B cell (primary cell): Measurements from ENCODE around the gene PCDH9. TPM values are rescaled to one million over a fixed set of nuclear protein-coding genes. Genes with fewer than 3 reads are reported as not detected.

ENCODE experiments used
- ATAC-seq: fragments of 200-7000 bp; cut with Tn5 transposase; one replicate; pipeline ENCODE4 v1.10.0; 2021; ENCODE audit warnings: low read depth, mild to moderate bottlenecking, moderate number of reproducible peaks, moderate library complexity
- CTCF ChIA-PET: fragments of 350-600 bp; sonication (Branson Sonifier 250); formaldehyde crosslinking; loops from one replicate; lab custom pipeline; 2021; ENCODE audit warnings: antibody characterized with exemption, inconsistent platforms; lab: Charles Lee
- POLR2A ChIA-PET: fragments of 350-600 bp; sonication (Branson Sonifier 250); formaldehyde crosslinking; loops from one replicate; lab custom pipeline; 2021; ENCODE audit warnings: antibody characterized with exemption; lab: Charles Lee
- DNase-seq: peaks from one replicate; pipeline ENCODE4 v3.0.0; 2013
- H2AFZ ChIP-seq: 2 replicates; pipeline ENCODE4 v1.6.1; 2012; ENCODE audit warnings: mild to moderate bottlenecking, low read depth, low read length; ENCODE audit not compliant: insufficient read depth, poor library complexity, severe bottlenecking
- H3K27ac ChIP-seq, 2 donors: 1 replicate in 1 of 2; 2 replicates in 1 of 2; pipeline ENCODE4 v1.5.1; 2012 to 2013; ENCODE audit warnings: low read length in 2 of 2, mild to moderate bottlenecking in 2 of 2, moderate library complexity in 1 of 2
- H3K27me3 ChIP-seq, 4 experiments: fragments of 200-600 bp in 1 of 4; sonication (generic) in 1 of 4; replicated peaks in 1 of 4; 1 replicate in 2 of 4; 2 replicates in 2 of 4; pipeline versions ENCODE4 v1.6.1 to v1.7.0; 2013 to 2016; ENCODE audit warnings: low read length in 3 of 4, mild to moderate bottlenecking in 2 of 4, mixed read lengths in 1 of 4, moderate library complexity in 1 of 4; ENCODE audit not compliant: insufficient read depth in 4 of 4, control insufficient read depth in 3 of 4; ENCODE audit errors: control extremely low read depth in 1 of 4
- H3K36me3 ChIP-seq, 2 experiments: replicated peaks in 1 of 2; 1 replicate in 1 of 2; 2 replicates in 1 of 2; pipeline versions ENCODE4 v1.6.1 to v1.7.1; 2013; ENCODE audit warnings: low read length in 1 of 2; ENCODE audit not compliant: insufficient read depth in 2 of 2, control insufficient read depth in 1 of 2; ENCODE audit errors: control extremely low read depth in 1 of 2, extremely low read depth in 1 of 2
- H3K4me1 ChIP-seq, 2 donors: fragments of 200-600 bp in 1 of 2; sonication (generic) in 1 of 2; 1 replicate in 1 of 2; 2 replicates in 1 of 2; pipeline versions ENCODE4 v1.5.1 to v1.6.1; 2013 to 2017; ENCODE audit warnings: low read length in 2 of 2; ENCODE audit not compliant: control insufficient read depth in 2 of 2, insufficient read depth in 2 of 2
- H3K4me2 ChIP-seq: replicated peaks from 2 replicates; pipeline ENCODE3; 2012; ENCODE audit warnings: mild to moderate bottlenecking, low read depth, low read length; ENCODE audit not compliant: poor library complexity, severe bottlenecking
- H3K4me3 ChIP-seq, 5 experiments: fragments of 200-600 bp in 1 of 5; sonication (generic) in 1 of 5; 1 replicate in 3 of 5; 2 replicates in 2 of 5; pipeline versions ENCODE4 v1.5.1 to v1.7.0; 2011 to 2016; ENCODE audit warnings: low read length in 4 of 5, mild to moderate bottlenecking in 4 of 5, low read depth in 2 of 5, control low read depth in 1 of 5, moderate library complexity in 1 of 5; ENCODE audit not compliant: insufficient read depth in 1 of 5; ENCODE audit errors: control extremely low read depth in 1 of 5, extremely low read depth in 1 of 5
- H3K79me2 ChIP-seq: fragments of 200-600 bp; sonication (generic); one replicate; pipeline ENCODE4 v1.6.0; 2016; ENCODE audit warnings: low read length; ENCODE audit not compliant: control insufficient read depth, insufficient read depth
- H3K9ac ChIP-seq: fragments of 200-600 bp; sonication (generic); 2 replicates; pipeline ENCODE4 v1.6.1; 2017; ENCODE audit warnings: mild to moderate bottlenecking, low read length, moderate library complexity
- H3K9me3 ChIP-seq, 3 donors: one replicate each; pipeline versions ENCODE4 v1.6.1 to v1.7.1; 2013; ENCODE audit warnings: low read length in 2 of 3; ENCODE audit not compliant: control insufficient read depth in 2 of 3, insufficient read depth in 1 of 3; ENCODE audit errors: control extremely low read depth in 1 of 3
- H4K20me1 ChIP-seq: 2 replicates; pipeline ENCODE4 v1.6.0; 2012; ENCODE audit warnings: mild to moderate bottlenecking, low read length; ENCODE audit not compliant: insufficient read depth, control insufficient read depth, poor library complexity, severe bottlenecking
- H3K27ac Mint-ChIP-seq: one replicate; pipeline ENCODE4 v1.8.0; 2021; ENCODE audit warnings: mixed read lengths
- H3K27me3 Mint-ChIP-seq: one replicate; pipeline ENCODE4 v1.8.0; 2021; ENCODE audit warnings: mixed read lengths
- H3K4me1 Mint-ChIP-seq: one replicate; pipeline ENCODE4 v1.8.0; 2021; ENCODE audit warnings: mixed read lengths
- H3K4me3 Mint-ChIP-seq: one replicate; pipeline ENCODE4 v1.8.0; 2021; ENCODE audit warnings: mixed read lengths
- H3K9me3 Mint-ChIP-seq: one replicate; pipeline ENCODE4 v1.8.0; 2022; ENCODE audit warnings: mixed read lengths; ENCODE audit not compliant: insufficient read depth
- EZH2 ChIP-seq: IDR thresholded peaks from 2 replicates; pipeline ENCODE4 v1.6.1; 2012; ENCODE audit warnings: borderline replicate concordance, low read depth, mild to moderate bottlenecking, moderate library complexity, low read length; ENCODE audit not compliant: insufficient read depth, poor library complexity, severe bottlenecking
- WGBS: methylation state at CpG from one replicate; pipeline ENCODE4 v1.1.5; 2013; ENCODE audit warnings: missing lambda C conversion rate; ENCODE audit not compliant: insufficient coverage; 5-methylcytosine and 5-hydroxymethylcytosine counted together
- intact Hi-C: fragments of 100-400 bp; cut with micrococcal nuclease; formaldehyde crosslinking; loops from one replicate; pipeline ENCODE4 v1.10.0; 2022
- polyA plus RNA-seq: library from polyadenylated mRNA; depleted of rRNA; stranded (reverse); fragments of >200 nt; gene quantifications from 2 replicates; pipeline ENCODE4 v1.2.3, GENCODE V29; 2012
- total RNA-seq, 2 donors: library from RNA; stranded (reverse); fragments of 120-200 nt in 1 of 2; gene quantifications; 1 replicate in 1 of 2; 2 replicates in 1 of 2; pipeline versions ENCODE4 v1.2.3 to v1.2.4, GENCODE V29; 2013 to 2022
- TF ChIP-seq, protein P1 (sequence below): fragments of 200-600 bp; IDR thresholded peaks from one replicate; pipeline ENCODE4 v1.8.0; 2022; ENCODE audit warnings: antibody characterized with exemption, mild to moderate bottlenecking

The PCDH9 gene
- total and polyA plus RNA-seq, 2 donors (not counting 1 experiment from before 2014, with no cell fraction given): 13.1 to 21.8 TPM

DNA sequence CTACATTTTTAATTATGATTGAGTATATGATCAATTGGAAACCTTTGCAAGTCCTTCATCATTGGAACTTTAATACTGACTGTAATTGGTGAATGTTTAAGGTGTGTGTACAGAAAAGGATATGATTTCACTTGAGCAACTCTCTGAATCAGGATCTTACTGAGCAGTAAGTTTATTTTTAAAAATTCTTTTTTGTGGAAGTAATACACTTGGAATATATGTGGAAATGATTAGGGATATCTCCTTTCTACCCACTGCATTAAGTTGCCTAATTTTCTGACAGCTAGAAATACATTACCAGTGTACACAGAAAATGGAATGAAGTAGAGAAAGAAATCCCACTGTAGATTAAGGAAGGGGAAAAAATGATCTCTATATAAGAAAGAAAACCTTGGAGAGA, 865.8 kb downstream of the PCDH9 start:
- POLR2A ChIA-PET: no interaction called here
- no peaks in the 10 kb centered on the region for H4K20me1 ChIP-seq
- TF ChIP-seq EZH2: no peak
- TF ChIP-seq, protein P1, sequence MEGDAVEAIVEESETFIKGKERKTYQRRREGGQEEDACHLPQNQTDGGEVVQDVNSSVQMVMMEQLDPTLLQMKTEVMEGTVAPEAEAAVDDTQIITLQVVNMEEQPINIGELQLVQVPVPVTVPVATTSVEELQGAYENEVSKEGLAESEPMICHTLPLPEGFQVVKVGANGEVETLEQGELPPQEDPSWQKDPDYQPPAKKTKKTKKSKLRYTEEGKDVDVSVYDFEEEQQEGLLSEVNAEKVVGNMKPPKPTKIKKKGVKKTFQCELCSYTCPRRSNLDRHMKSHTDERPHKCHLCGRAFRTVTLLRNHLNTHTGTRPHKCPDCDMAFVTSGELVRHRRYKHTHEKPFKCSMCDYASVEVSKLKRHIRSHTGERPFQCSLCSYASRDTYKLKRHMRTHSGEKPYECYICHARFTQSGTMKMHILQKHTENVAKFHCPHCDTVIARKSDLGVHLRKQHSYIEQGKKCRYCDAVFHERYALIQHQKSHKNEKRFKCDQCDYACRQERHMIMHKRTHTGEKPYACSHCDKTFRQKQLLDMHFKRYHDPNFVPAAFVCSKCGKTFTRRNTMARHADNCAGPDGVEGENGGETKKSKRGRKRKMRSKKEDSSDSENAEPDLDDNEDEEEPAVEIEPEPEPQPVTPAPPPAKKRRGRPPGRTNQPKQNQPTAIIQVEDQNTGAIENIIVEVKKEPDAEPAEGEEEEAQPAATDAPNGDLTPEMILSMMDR: no peak
- DNase-seq: no peak
- no peak overlapping the region for H2AFZ ChIP-seq
- intact Hi-C loops: no loop called here
- H3K4me1 ChIP-seq: no peaks in the 10 kb centered on the region
- CTCF ChIA-PET: no interaction called here
- no peaks in the 10 kb centered on the region for H3K27me3 ChIP-seq
- no peaks in the 10 kb centered on the region for H3K4me1 Mint-ChIP-seq
- no peak overlapping the region for H3K9ac ChIP-seq
- no peak overlapping the region for H3K27ac ChIP-seq
- H3K9me3 ChIP-seq: no peaks in the 10 kb centered on the region
- no peaks in the 10 kb centered on the region for H3K79me2 ChIP-seq
- H3K4me3 Mint-ChIP-seq: no peak overlapping the region
- no peak overlapping the region for H3K4me2 ChIP-seq
- H3K9me3 Mint-ChIP-seq: no peaks in the 10 kb centered on the region
- ATAC-seq: no peak
- no peaks in the 10 kb centered on the region for H3K27me3 Mint-ChIP-seq
- H3K27ac Mint-ChIP-seq: no peak overlapping the region
- no peaks in the 10 kb centered on the region for H3K36me3 ChIP-seq
- H3K4me3 ChIP-seq: no peak overlapping the region

DNA sequence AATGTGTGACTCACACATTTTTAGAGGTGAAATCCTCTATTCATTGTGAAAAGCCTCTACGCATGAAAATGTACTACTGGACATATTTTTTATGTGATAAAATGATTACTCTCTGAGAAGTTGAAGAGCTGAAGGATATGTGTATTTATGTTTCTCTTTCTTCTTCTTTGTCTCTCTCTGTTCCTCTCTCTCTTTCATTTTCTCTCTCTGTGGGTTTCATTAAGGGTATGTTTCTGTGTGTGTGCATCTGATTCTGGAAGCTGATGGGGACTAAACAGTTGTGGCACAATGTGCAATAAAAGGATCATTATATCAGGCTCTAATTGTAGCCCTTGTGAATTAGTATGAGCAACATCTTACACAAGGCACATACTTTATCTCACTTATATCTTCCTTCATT, 867.7 kb downstream of the PCDH9 start:
- H3K36me3 ChIP-seq: no peaks in the 10 kb centered on the region
- no peaks in the 10 kb centered on the region for H3K27me3 Mint-ChIP-seq
- no peak overlapping the region for H3K27ac Mint-ChIP-seq
- intact Hi-C loops: no loop called here
- H3K4me1 ChIP-seq: no peaks in the 10 kb centered on the region
- no peak overlapping the region for H3K4me2 ChIP-seq
- no peak overlapping the region for H2AFZ ChIP-seq
- WGBS: no CpG with 5 or more reads among the region's 1 CpG
- DNase-seq: no peak
- CTCF ChIA-PET: no interaction called here
- no peak overlapping the region for H3K4me3 ChIP-seq
- H3K9me3 ChIP-seq: no peaks in the 10 kb centered on the region
- TF ChIP-seq, protein P1: no peak
- no peak for TF ChIP-seq EZH2
- no peaks in the 10 kb centered on the region for H3K4me1 Mint-ChIP-seq
- H3K27ac ChIP-seq: no peak overlapping the region
- H3K79me2 ChIP-seq: no peaks in the 10 kb centered on the region
- no peaks in the 10 kb centered on the region for H4K20me1 ChIP-seq
- POLR2A ChIA-PET: no interaction called here
- no peaks in the 10 kb centered on the region for H3K9me3 Mint-ChIP-seq
- H3K4me3 Mint-ChIP-seq: no peak overlapping the region
- H3K27me3 ChIP-seq: no peaks in the 10 kb centered on the region
- no peak overlapping the region for H3K9ac ChIP-seq
- no peak for ATAC-seq
